Activated CD8-positive, alpha-beta T cell treated with anti-CD3 and anti-CD28 coated beads, Interleukin-2, amount 10 ng/mL, durations not matched to agents 7 days and 5 days (primary cell): ENCODE data around the gene OLFML2A. TPM values are rescaled to one million over a fixed set of nuclear protein-coding genes. Genes with fewer than 3 reads are reported as not detected.
"Not testable (repeated sequence)": the region's sequence is repeated elsewhere in the genome, so short reads cannot be mapped to it uniquely, and the experiment has no call there.

ENCODE experiments used
- ATAC-seq: fragments of 150-1000 bp; cut with Tn5 transposase; one replicate; pipeline ENCODE4 v1.10.0; 2021; ENCODE audit warnings: moderate library complexity
- CTCF ChIA-PET: fragments of 350-600 bp; sonication (Branson Sonifier 250); formaldehyde crosslinking; loops from one replicate; lab custom pipeline; 2021; ENCODE audit warnings: antibody characterized with exemption; lab: Charles Lee
- POLR2A ChIA-PET: fragments of 350-600 bp; sonication (Branson Sonifier 250); formaldehyde crosslinking; loops from one replicate; lab custom pipeline; 2021; ENCODE audit warnings: antibody characterized with exemption; lab: Charles Lee
- DNase-seq: peaks from one replicate; pipeline ENCODE4 v3.0.0-alpha.2; 2020
- H3K27ac Mint-ChIP-seq: one replicate; pipeline ENCODE4 v1.8.0; 2021; ENCODE audit warnings: mild to moderate bottlenecking, mixed read lengths
- H3K27me3 Mint-ChIP-seq: one replicate; pipeline ENCODE4 v1.8.0; 2021; ENCODE audit warnings: low read depth, mixed read lengths
- H3K36me3 Mint-ChIP-seq: one replicate; pipeline ENCODE4 v1.8.0; 2021; ENCODE audit warnings: low read depth, mixed read lengths
- H3K4me1 Mint-ChIP-seq: one replicate; pipeline ENCODE4 v1.8.0; 2021; ENCODE audit warnings: low read depth, mixed read lengths
- H3K4me3 Mint-ChIP-seq: one replicate; pipeline ENCODE4 v1.8.0; 2021; ENCODE audit warnings: mild to moderate bottlenecking, mixed read lengths
- H3K9me3 Mint-ChIP-seq: one replicate; pipeline ENCODE4 v1.8.0; 2022; ENCODE audit warnings: mixed read lengths; ENCODE audit not compliant: insufficient read depth
- total RNA-seq, 2 experiments: library from RNA; stranded (reverse); gene quantifications; one replicate each; pipeline ENCODE4 v1.2.3, GENCODE V29; 2021

OLFML2A gene
- total RNA-seq, 2 experiments from 2014 or later, result not detected

DNA sequence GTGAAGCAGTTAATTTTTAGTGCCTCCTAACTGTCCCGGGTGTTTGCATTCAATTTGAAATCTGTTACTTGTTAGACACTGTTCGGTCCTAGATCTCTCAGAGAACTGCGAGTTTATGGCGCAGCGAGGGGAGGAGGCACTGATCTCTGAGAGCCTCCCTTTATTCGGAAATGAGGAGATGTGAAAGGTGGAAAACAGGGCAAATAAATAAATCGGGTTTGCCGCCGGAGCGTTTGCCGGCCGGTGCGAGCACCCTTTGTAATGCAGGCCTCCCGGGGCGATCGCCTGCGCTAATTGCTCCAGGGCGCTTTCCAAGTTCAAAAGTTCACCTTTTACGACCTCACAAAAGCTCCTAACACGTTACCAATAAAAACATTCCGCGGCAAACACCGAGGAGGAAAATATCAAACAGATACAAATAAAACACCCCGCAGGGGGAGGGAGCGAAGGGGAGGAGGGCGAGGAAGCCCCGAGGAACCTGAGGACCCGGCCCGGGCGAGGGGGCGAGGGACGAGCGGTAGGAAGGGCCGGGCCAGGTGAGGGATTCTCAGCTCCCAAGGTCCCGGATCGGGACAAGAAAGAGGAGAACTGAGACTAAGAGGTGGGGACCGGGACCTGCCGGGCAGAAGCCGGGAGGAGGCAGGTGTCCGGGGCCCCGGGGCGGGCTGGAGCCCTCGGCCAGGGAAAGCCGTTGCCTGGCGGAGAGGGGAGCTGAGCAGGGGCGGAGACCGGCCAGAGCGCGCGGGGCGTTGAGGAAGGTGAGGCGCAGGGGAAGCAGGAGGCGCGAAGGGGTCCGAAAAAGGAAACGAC lies 7.2 kb upstream of the OLFML2A start:
- H3K27ac Mint-ChIP-seq, result no peak overlapping the region
- H3K4me3 Mint-ChIP-seq, result peak overlapping the region; percentile 77
- peaks cover 60% of the 10 kb centered on the region for H3K27me3 Mint-ChIP-seq
- peaks cover 44% of the 10 kb centered on the region for H3K4me1 Mint-ChIP-seq
- ATAC-seq (no peak), DNase-seq (no peak)
- CTCF ChIA-PET, result interaction anchor here (0.9 to 12.6 kb wide), 5 partner anchors 7 to 218 kb away, joined by 3 to 316 read pairs (median 7); partner anchors contain the start of genes ARPC5L, OLFML2A, RPL35 and WDR38
- POLR2A ChIA-PET, result interaction anchor here (1.0 to 1.2 kb wide), 2 partner anchors 82 to 472 kb away, joined by 3 to 6 read pairs; partner anchors contain the start of gene HSPA5
- H3K9me3 Mint-ChIP-seq, result no peaks in the 10 kb centered on the region
- H3K36me3 Mint-ChIP-seq, result peaks cover 1% of the 10 kb centered on the region

DNA sequence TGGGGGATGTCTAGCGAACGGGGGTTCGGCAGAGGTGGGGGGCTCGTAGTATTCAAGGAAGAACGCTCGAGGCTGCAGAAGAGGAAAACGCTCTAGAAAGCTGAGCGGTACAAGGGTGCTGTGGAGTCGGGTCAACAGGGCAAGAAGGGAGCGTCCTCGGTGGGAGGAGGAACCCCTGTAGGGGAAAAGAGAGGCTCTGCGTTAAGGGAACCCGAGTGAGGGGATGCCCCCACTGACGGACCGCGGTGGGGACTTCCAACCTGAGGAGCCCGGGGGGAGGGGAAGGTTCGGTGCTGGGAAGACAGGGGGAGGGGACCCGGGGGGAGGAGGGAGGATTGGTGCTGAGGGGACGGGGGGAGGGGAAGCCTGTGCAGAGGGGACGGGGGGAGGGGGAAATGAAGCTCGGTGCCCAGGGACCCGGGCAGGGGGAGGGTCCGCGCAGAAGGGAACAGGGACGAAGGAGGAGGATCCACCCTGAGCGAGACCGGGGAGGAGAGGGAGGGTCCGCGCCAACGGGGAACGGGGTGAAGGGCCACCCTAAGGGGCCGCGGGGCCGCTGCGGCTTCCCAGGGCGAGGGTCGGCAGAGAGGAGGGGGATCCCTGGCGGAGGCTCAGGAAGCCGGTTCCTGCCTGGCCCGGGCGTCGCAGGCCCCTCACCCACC lies 6.4 kb upstream of the OLFML2A start:
- ChIA-PET POLR2A (interaction anchor here (1.0 to 1.2 kb wide), 2 partner anchors 82 to 471 kb away, joined by 3 to 6 read pairs; partner anchors contain the start of gene HSPA5), CTCF (interaction anchor here (0.8 to 12.6 kb wide), 10 partner anchors 12 to 468 kb away, joined by 3 to 316 read pairs (median 4); partner anchors contain the start of genes ARPC5L, RPL35 and WDR38)
- H3K4me3 Mint-ChIP-seq, result peak overlapping the region; percentile 77
- H3K27ac Mint-ChIP-seq, result no peak overlapping the region
- H3K27me3 Mint-ChIP-seq, result peaks cover 57% of the 10 kb centered on the region
- H3K36me3 Mint-ChIP-seq, result peaks cover 1% of the 10 kb centered on the region
- peaks cover 44% of the 10 kb centered on the region for H3K4me1 Mint-ChIP-seq
- no peak for ATAC-seq
- H3K9me3 Mint-ChIP-seq, result no peaks in the 10 kb centered on the region
- DNase-seq, result peak; percentile 38

- H3K27me3 Mint-ChIP-seq, result peaks cover 58% of the 10 kb centered on the region
- DNase-seq, result peak; percentile 95
- H3K36me3 Mint-ChIP-seq, result peaks cover 1% of the 10 kb centered on the region
- H3K27ac Mint-ChIP-seq, result peak within 1 kb of the TSS; percentile 88
- CTCF ChIA-PET, result interaction anchor here (0.8 to 12.6 kb wide), 14 partner anchors 12 to 606 kb away, joined by 3 to 316 read pairs (median 4); partner anchors contain the start of genes ARPC5L, RPL35 and WDR38
- H3K4me3 Mint-ChIP-seq, result peak within 1 kb of the TSS; percentile 82
- H3K4me1 Mint-ChIP-seq, result peaks cover 48% of the 10 kb centered on the region
- peak; percentile 94 for ATAC-seq
- POLR2A ChIA-PET, result interaction anchor here (0.6 to 1.4 kb wide), 4 partner anchors 81 to 968 kb away, joined by 3 to 6 read pairs (median 4); partner anchors contain the start of genes HSPA5 and WDR38
- H3K9me3 Mint-ChIP-seq, result no peaks in the 10 kb centered on the region
These were observed 5.7 kb upstream of the OLFML2A start, which contains the start of gene NR6A1 for GRCh38 chr9:124771021-124771866. TSS of gene NR6A1 (minus strand) at chr9:124771311.

GRCh38 chr9:124771867-124772679 lies 4.9 kb upstream of the OLFML2A start:
- POLR2A ChIA-PET, result interaction anchor here (0.6 to 1.4 kb wide), 3 partner anchors 82 to 967 kb away, joined by 3 to 7 read pairs (median 4); partner anchors contain the start of genes ARPC5L, RPL35 and WDR38
- peak overlapping the region; percentile 82 for H3K4me3 Mint-ChIP-seq
- no peak for ATAC-seq
- H3K36me3 Mint-ChIP-seq, result peaks cover 1% of the 10 kb centered on the region
- peaks cover 56% of the 10 kb centered on the region for H3K27me3 Mint-ChIP-seq
- CTCF ChIA-PET, result interaction anchor here (0.6 to 12.6 kb wide), 20 partner anchors 10 to 605 kb away, joined by 3 to 316 read pairs (median 4); partner anchors contain the start of genes ARPC5L, RPL35, SCAI and WDR38
- no peak overlapping the region for H3K27ac Mint-ChIP-seq
- no peaks in the 10 kb centered on the region for H3K9me3 Mint-ChIP-seq
- peak; percentile 45 for DNase-seq
- peaks cover 53% of the 10 kb centered on the region for H3K4me1 Mint-ChIP-seq

DNA sequence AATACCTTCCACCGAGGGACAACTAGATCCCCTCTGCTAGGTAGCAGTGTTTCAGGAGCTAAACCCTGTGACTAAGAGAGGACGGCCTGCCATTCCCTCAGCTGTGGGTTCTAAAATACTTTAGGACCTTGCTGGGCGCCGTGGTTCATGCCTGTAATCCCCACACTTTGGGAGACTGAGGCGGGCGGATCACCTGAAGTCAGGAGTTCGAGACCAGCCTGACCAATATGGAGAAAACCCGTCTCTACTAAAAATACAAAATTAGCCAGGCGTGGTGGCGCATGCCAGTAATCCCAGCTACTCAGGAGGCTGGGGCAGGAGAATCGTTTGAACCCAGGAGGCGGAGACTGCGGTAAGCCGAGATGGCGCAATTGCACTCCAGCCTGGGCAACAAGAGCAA lies 4.1 kb upstream of the OLFML2A start:
- H3K4me3 Mint-ChIP-seq, result peak overlapping the region; percentile 82
- ChIA-PET CTCF (interaction anchor here (0.6 to 12.6 kb wide), 16 partner anchors 9 to 1140 kb away, joined by 3 to 316 read pairs (median 4); partner anchors contain the start of genes ARPC5L, RPL35, SCAI and WDR38), POLR2A (interaction anchor here (0.6 to 1.4 kb wide), 3 partner anchors 81 to 426 kb away, joined by 3 to 7 read pairs (median 4); partner anchors contain the start of genes ARPC5L, RPL35 and WDR38)
- not testable (repeated sequence) for H3K27ac Mint-ChIP-seq, H3K36me3 Mint-ChIP-seq, H3K9me3 Mint-ChIP-seq, DNase-seq, ATAC-seq
- peaks cover 53% of the 10 kb centered on the region for H3K4me1 Mint-ChIP-seq
- H3K27me3 Mint-ChIP-seq, result peaks cover 53% of the 10 kb centered on the region

- ChIA-PET POLR2A (interaction anchor here (1.0 kb wide), 1 partner anchor 88 kb away, joined by 7 read pairs; the partner anchor contains the start of genes ARPC5L and RPL35), CTCF (interaction anchor here (1.2 to 12.6 kb wide), 14 partner anchors 8 to 450 kb away, joined by 3 to 316 read pairs (median 6); partner anchors contain the start of genes ARPC5L, RPL35 and WDR38)
- peaks cover 49% of the 10 kb centered on the region for H3K27me3 Mint-ChIP-seq
- H3K27ac Mint-ChIP-seq, result no peak overlapping the region
- no peak overlapping the region for H3K4me3 Mint-ChIP-seq
- peaks cover 53% of the 10 kb centered on the region for H3K4me1 Mint-ChIP-seq
- H3K36me3 Mint-ChIP-seq, result peaks cover 1% of the 10 kb centered on the region
- ATAC-seq (no peak), DNase-seq (no peak)
- no peaks in the 10 kb centered on the region for H3K9me3 Mint-ChIP-seq
These were observed 3.3 kb upstream of the OLFML2A start for GRCh38 chr9:124773473-124774128.

DNA sequence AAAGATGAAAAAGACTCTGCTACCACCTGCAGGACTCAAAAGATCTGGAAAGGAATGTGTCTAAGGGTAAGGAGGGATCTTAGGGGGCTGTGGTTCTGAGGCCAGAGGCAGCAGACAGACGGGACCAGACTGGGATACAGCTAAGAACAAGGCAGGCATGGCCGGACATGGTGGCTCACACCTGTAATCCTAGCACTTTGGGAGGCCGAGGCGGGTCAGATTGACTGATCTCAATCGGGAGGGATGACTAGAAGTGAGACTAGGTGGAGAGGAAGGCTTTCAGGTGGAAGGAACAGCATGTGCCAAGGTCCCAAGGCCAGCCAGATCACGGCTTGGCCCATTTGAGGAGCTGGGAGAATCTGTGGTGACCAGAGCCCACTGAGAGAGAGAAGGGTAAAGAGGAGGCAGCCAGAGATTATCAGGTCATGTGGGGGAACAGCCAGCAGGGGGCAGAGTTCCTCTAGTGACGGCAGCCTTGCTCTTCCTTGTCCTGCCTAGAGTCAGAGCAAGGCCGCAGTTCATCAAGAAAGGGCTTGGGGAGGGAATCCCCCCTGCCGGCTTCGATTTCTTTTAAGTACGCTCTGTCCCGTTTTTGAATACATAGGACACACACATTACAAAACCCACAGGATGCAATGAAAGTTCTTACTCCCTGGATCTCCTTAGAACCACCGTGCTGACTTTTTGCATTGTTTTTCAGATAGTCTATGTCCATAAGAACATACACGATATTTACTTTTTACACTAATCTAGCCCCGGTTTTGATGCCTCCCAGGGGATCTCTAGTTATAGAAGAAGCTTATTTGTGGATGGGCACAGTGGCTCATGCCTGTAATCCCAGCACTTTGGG lies 2.6 kb upstream of the OLFML2A start:
- ATAC-seq, result peak; percentile 23
- ChIA-PET POLR2A (interaction anchor here (0.8 kb wide), 1 partner anchor 87 kb away, joined by 3 read pairs; no protein-coding TSS in a partner anchor), CTCF (interaction anchor here (0.6 to 12.6 kb wide), 16 partner anchors 9 to 418 kb away, joined by 3 to 316 read pairs (median 4); partner anchors contain the start of genes ARPC5L, RPL35 and WDR38)
- Mint-ChIP-seq H3K27me3 (peaks cover 48% of the 10 kb centered on the region), H3K4me1 (peaks cover 50% of the 10 kb centered on the region), H3K9me3 (no peaks in the 10 kb centered on the region), H3K4me3 (no peak overlapping the region), H3K27ac (no peak overlapping the region), H3K36me3 (peaks cover 1% of the 10 kb centered on the region)
- DNase-seq, result peak; percentile 89

DNA sequence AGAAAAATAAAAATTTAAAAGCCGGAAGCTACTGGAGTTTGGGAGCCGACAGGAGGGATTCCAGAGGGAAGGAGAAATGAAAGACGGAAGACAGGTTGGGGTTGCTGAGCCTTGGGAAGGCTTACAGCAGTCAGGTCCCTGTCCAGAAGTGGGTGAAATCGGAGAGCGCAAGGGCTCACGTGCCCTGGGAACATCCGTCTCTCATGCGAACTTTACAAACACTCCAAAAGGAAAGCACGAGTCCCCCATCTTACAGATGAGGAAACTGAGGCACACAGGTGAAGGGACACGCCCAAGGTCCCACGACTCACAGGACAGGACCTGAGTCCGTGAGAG lies 347 bp upstream of the OLFML2A start:
- CTCF ChIA-PET, result interaction anchor here (0.6 to 12.6 kb wide), 8 partner anchors 7 to 356 kb away, joined by 3 to 316 read pairs (median 4); partner anchors contain the start of gene WDR38
- Mint-ChIP-seq H3K4me3 (peak overlapping the region; percentile 43), H3K27me3 (peaks cover 40% of the 10 kb centered on the region), H3K4me1 (peaks cover 35% of the 10 kb centered on the region), H3K27ac (no peak overlapping the region), H3K36me3 (no peaks in the 10 kb centered on the region), H3K9me3 (no peaks in the 10 kb centered on the region)
- POLR2A ChIA-PET, result no interaction called here
- ATAC-seq, result no peak
- no peak for DNase-seq
